ENCODE measurements around the gene RGS10. TPM values are rescaled to one million over a fixed set of nuclear protein-coding genes. Genes with fewer than 3 reads are reported as not detected.

The RGS10 gene
- total RNA-seq, 4 donors from 2014 or later, result 15.8 to 64.9 (median 30.9) TPM

GRCh38 chr10:119521443-119522204 lies 20.9 kb downstream of the RGS10 start:
- TF ChIP-seq, protein P1, sequence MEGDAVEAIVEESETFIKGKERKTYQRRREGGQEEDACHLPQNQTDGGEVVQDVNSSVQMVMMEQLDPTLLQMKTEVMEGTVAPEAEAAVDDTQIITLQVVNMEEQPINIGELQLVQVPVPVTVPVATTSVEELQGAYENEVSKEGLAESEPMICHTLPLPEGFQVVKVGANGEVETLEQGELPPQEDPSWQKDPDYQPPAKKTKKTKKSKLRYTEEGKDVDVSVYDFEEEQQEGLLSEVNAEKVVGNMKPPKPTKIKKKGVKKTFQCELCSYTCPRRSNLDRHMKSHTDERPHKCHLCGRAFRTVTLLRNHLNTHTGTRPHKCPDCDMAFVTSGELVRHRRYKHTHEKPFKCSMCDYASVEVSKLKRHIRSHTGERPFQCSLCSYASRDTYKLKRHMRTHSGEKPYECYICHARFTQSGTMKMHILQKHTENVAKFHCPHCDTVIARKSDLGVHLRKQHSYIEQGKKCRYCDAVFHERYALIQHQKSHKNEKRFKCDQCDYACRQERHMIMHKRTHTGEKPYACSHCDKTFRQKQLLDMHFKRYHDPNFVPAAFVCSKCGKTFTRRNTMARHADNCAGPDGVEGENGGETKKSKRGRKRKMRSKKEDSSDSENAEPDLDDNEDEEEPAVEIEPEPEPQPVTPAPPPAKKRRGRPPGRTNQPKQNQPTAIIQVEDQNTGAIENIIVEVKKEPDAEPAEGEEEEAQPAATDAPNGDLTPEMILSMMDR (IDR thresholded peaks at IDR 0.05; ENCODE audit: low read depth), result no peak

- TF ChIP-seq, protein P1 (IDR thresholded peaks at IDR 0.05; ENCODE audit: low read depth), result no peak
Measured at GRCh38 chr10:119520283-119520682, 22.2 kb downstream of the RGS10 start.

GRCh38 chr10:119518936-119519335 lies 23.6 kb downstream of the RGS10 start:
- TF ChIP-seq, protein P1 (IDR thresholded peaks at IDR 0.05; ENCODE audit: low read depth), result no peak

- TF ChIP-seq, protein P1 (IDR thresholded peaks at IDR 0.05; ENCODE audit: low read depth), result no peak
Measured at GRCh38 chr10:119518176-119518575, 24.3 kb downstream of the RGS10 start.

DNA sequence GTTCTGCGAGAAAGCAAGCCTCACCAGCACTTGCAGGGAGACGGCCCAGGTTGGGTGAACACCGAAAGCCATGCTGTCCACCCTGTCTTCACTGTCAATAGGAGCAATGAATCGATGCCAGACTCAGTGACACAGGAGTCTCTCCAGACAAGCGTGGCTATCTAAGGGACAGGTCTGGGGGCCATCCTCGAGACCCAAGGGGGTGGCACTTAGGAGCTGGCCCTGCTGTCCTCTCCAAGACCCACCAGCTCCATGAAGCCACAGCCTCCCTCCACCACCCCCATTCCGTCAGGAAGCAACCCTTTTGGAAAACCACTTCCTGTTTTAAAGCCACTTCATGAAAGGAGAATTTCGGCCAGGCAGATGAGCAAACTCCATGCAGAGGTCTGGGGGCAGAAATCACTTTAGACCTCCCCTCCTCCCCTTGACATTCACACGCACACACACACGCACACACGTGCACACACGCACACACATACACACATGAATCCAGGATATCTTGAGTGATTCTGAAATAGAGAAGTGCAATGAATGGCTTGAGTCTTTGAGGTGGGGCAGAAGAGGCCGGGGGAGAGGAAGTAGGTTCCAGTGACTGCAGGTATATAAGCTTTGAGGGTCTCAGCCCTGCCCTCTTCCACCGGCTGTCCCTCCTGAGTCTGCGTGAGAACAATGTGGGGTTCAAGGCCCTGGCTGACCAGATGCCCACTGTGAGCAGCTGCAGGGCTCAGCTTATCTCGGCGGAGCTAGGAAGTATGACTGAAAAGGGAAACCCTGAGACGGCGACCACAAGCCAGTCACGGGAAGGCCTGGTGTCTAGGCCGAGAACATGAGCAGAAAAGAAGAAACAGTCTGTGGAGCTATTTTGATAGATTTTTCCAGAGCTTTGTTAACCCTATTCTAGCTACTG lies 25.0 kb downstream of the RGS10 start:
- TF ChIP-seq, protein P1 (IDR thresholded peaks at IDR 0.05; ENCODE audit: low read depth), result no peak

- TF ChIP-seq, protein P1 (IDR thresholded peaks at IDR 0.05; ENCODE audit: low read depth), result no peak
Measured at GRCh38 chr10:119516381-119517234, 25.9 kb downstream of the RGS10 start.

All from subcutaneous adipose tissue (tissue), 4 donors.